H1 (cell line): ENCODE results near the gene SLC27A6.

ENCODE experiments used
- CTCF ChIP-seq, 3 experiments: IDR thresholded peaks; 1 replicate in 2 of 3; 2 replicates in 1 of 3; pipeline versions ENCODE4 v1.5.1 to v1.6.1; 2011; ENCODE audit warnings: low read length in 3 of 3, mild to moderate bottlenecking in 3 of 3, inconsistent platforms in 2 of 3, low read depth in 1 of 3, moderate library complexity in 1 of 3; ENCODE audit not compliant: insufficient read depth in 1 of 3; ENCODE audit errors: control extremely low read depth in 1 of 3
- E2F6 ChIP-seq: IDR thresholded peaks from 2 replicates; pipeline ENCODE4 v1.6.1; 2012; ENCODE audit warnings: inconsistent platforms
- GTF2F1 ChIP-seq: IDR thresholded peaks from 2 replicates; pipeline ENCODE4 v1.6.1; 2012; ENCODE audit warnings: low read depth, low read length, improper control_type of control experiment, borderline replicate concordance
- JUND ChIP-seq: IDR thresholded peaks from 2 replicates; pipeline ENCODE4 v1.6.1; 2011; ENCODE audit warnings: mild to moderate bottlenecking, improper control_type of control experiment, low read length
- NANOG ChIP-seq: IDR thresholded peaks from 2 replicates; pipeline ENCODE4 v1.6.1; 2011; ENCODE audit warnings: low read length, low read depth, mild to moderate bottlenecking, inconsistent platforms; ENCODE audit not compliant: insufficient read depth, poor library complexity, severe bottlenecking
- PHF8 ChIP-seq: fragments of 200-600 bp; sonication (generic); conservative IDR thresholded peaks from 2 replicates; pipeline ENCODE4 v1.7.1; 2012; ENCODE audit warnings: low read depth, mild to moderate bottlenecking, inconsistent platforms, low read length, moderate library complexity
- POLR2AphosphoS5 ChIP-seq: IDR thresholded peaks from 2 replicates; pipeline ENCODE4 v1.6.1; 2011; ENCODE audit warnings: low read depth, low read length
- POU5F1 ChIP-seq: IDR thresholded peaks from 2 replicates; pipeline ENCODE4 v1.6.1; 2011; ENCODE audit warnings: low read depth, mild to moderate bottlenecking, low read length, moderate library complexity
- USF2 ChIP-seq: IDR thresholded peaks from 2 replicates; pipeline ENCODE4 v1.6.1; 2011; ENCODE audit warnings: low read length, improper control_type of control experiment

- TF ChIP-seq GTF2F1 (no peak), POLR2AphosphoS5 (no peak), CTCF (IDR thresholded peaks at IDR 0.05; ENCODE audit: control extremely low read depth in 1 of 3, insufficient read depth in 1 of 3, low read depth in 1 of 3, low read length in 3 of 3) (no peak), PHF8 (no peak), USF2 (no peak), JUND (no peak), NANOG (no peak), E2F6 (no peak), POU5F1 (no peak)
These were observed 54.2 kb downstream of the SLC27A6 start for GRCh38 chr5:129019401-129019908.
